Prostate gland (tissue), 2 donors: ENCODE data around the gene NEURL1.

Source experiments
- POLR2A ChIP-seq: fragments of 450-650 bp; IDR thresholded peaks from one replicate; pipeline ENCODE4 v1.6.1; 2016; ENCODE audit warnings: antibody characterized with exemption, mild to moderate bottlenecking
- TF ChIP-seq, protein P1 (sequence below), 4 experiments: fragments of 200-600 bp in 2 of 4; fragments of 450-650 bp in 2 of 4; sonication (generic) in 2 of 4; IDR thresholded peaks; 1 replicate in 3 of 4; 2 replicates in 1 of 4; pipeline ENCODE4 v1.5.1; 2016 to 2019; ENCODE audit warnings: antibody characterized with exemption in 4 of 4, mild to moderate bottlenecking in 2 of 4, moderate library complexity in 2 of 4

DNA sequence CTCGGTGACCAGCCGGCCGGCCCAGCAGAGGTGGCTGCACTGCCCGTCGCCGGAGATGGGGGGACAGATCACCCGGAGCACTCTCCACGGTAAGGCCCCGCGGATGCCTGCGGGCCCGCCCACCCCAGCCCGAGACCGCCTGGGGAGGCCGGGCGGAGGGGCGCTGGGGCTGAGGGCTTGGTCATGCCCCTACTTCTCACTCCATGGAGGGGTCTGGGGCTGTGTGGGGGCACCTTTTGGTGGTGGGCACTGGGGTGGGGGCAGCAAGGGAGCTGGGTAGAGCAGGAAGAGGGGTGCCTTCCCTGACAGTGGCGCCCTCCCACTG is 61.8 kb downstream of the NEURL1 start:
- no peak for TF ChIP-seq POLR2A
- TF ChIP-seq, protein P1, sequence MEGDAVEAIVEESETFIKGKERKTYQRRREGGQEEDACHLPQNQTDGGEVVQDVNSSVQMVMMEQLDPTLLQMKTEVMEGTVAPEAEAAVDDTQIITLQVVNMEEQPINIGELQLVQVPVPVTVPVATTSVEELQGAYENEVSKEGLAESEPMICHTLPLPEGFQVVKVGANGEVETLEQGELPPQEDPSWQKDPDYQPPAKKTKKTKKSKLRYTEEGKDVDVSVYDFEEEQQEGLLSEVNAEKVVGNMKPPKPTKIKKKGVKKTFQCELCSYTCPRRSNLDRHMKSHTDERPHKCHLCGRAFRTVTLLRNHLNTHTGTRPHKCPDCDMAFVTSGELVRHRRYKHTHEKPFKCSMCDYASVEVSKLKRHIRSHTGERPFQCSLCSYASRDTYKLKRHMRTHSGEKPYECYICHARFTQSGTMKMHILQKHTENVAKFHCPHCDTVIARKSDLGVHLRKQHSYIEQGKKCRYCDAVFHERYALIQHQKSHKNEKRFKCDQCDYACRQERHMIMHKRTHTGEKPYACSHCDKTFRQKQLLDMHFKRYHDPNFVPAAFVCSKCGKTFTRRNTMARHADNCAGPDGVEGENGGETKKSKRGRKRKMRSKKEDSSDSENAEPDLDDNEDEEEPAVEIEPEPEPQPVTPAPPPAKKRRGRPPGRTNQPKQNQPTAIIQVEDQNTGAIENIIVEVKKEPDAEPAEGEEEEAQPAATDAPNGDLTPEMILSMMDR (IDR thresholded peaks at IDR 0.05), result no peak
